ENCODE data around the gene DMAC2L. TPM values are rescaled to one million over a fixed set of nuclear protein-coding genes. Genes with fewer than 3 reads are reported as not detected.

Gene DMAC2L
- total and polyA plus RNA-seq, 10 of the 15 experiments (the other 5 are each of a cell fraction or from before 2014, with no cell fraction given) = 9.5 to 76.3 (median 28.2) TPM

DNA sequence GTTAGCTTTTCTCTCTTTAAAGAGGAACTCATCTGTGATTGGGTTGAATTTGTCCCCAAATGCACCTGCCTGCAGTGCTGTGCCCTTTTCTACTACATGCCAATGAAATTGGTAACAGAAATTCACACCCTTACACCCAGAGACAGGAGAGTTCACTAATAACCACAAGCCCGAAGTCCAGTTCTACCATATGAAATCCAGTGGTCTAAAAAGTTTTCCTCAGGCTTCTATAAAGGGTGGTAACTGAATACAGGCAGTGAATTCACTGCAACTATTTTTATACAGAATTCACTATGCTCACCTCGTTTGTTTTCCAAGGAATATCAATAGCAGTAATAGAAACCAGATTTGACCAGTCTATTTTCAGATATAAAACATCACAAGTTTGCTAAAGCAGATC lies 49.3 kb upstream of the DMAC2L start (continued):
- TF ChIP-seq, protein P1, sequence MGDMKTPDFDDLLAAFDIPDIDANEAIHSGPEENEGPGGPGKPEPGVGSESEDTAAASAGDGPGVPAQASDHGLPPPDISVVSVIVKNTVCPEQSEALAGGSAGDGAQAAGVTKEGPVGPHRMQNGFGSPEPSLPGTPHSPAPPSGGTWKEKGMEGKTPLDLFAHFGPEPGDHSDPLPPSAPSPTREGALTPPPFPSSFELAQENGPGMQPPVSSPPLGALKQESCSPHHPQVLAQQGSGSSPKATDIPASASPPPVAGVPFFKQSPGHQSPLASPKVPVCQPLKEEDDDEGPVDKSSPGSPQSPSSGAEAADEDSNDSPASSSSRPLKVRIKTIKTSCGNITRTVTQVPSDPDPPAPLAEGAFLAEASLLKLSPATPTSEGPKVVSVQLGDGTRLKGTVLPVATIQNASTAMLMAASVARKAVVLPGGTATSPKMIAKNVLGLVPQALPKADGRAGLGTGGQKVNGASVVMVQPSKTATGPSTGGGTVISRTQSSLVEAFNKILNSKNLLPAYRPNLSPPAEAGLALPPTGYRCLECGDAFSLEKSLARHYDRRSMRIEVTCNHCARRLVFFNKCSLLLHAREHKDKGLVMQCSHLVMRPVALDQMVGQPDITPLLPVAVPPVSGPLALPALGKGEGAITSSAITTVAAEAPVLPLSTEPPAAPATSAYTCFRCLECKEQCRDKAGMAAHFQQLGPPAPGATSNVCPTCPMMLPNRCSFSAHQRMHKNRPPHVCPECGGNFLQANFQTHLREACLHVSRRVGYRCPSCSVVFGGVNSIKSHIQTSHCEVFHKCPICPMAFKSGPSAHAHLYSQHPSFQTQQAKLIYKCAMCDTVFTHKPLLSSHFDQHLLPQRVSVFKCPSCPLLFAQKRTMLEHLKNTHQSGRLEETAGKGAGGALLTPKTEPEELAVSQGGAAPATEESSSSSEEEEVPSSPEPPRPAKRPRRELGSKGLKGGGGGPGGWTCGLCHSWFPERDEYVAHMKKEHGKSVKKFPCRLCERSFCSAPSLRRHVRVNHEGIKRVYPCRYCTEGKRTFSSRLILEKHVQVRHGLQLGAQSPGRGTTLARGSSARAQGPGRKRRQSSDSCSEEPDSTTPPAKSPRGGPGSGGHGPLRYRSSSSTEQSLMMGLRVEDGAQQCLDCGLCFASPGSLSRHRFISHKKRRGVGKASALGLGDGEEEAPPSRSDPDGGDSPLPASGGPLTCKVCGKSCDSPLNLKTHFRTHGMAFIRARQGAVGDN (IDR thresholded peaks at IDR 0.05) = no peak
- TF ChIP-seq HDAC6 (IDR thresholded peaks at IDR 0.05; ENCODE audit: unreplicated experiment) = no peak
- TF ChIP-seq PAX5 (IDR thresholded peaks at IDR 0.05; ENCODE audit: borderline replicate concordance, low read depth, low read length) = no peak
- TF ChIP-seq POLR2AphosphoS2 (IDR thresholded peaks at IDR 0.05; ENCODE audit: low read depth, low read length) = no peak
- no peak for TF ChIP-seq NR2C1 (IDR thresholded peaks at IDR 0.05)
- no peak for TF ChIP-seq CBX3 (IDR thresholded peaks at IDR 0.05; ENCODE audit: borderline replicate concordance, low read depth)
- TF ChIP-seq HDAC2 (IDR thresholded peaks at IDR 0.05) = no peak
- no peak for TF ChIP-seq MTA2 (IDR thresholded peaks at IDR 0.05; ENCODE audit: low read depth)

DNA sequence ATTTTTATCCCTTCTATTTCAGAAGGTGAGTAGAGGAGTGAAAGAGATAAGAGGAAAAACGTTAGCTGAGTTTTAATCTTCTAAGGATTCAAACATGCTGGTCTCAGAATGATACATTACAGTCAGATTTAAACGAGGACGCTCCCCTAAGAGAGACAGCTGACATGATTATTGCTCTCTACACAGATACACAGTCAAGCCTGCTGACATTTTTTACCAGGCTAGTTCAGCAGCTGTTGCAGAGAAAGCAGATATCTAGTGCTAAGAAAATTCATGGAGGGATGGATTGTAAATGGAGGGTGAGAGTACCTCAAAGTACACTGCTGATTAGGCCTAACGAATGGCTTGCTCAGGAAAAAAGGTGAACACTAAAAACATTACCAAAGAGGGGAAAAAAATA lies 48.8 kb upstream of the DMAC2L start:
- H3K36me3 ChIP-seq (ENCODE audit: control insufficient read depth in 2 of 2, insufficient read depth in 2 of 2, low read length in 1 of 2) = no peaks in the 10 kb centered on the region
- TF ChIP-seq SMAD1 (IDR thresholded peaks at IDR 0.05; ENCODE audit: low read depth, partially characterized antibody) (no peak), YBX1 (IDR thresholded peaks at IDR 0.05) (no peak), NR2C1 (IDR thresholded peaks at IDR 0.05) (no peak), NFYA (IDR thresholded peaks at IDR 0.05; ENCODE audit: borderline replicate concordance, low read depth, low read length) (no peak), CHD1 (IDR thresholded peaks at IDR 0.05; ENCODE audit: low read depth, low read length) (no peak), POLR2A (IDR thresholded peaks at IDR 0.05; ENCODE audit: low read depth, low read length) (no peak), MEF2B (IDR thresholded peaks at IDR 0.05; ENCODE audit: partially characterized antibody, poor library complexity, severe bottlenecking) (no peak), SP1 (IDR thresholded peaks at IDR 0.05; ENCODE audit: low read depth, low read length) (no peak)
- TF ChIP-seq, protein P2, sequence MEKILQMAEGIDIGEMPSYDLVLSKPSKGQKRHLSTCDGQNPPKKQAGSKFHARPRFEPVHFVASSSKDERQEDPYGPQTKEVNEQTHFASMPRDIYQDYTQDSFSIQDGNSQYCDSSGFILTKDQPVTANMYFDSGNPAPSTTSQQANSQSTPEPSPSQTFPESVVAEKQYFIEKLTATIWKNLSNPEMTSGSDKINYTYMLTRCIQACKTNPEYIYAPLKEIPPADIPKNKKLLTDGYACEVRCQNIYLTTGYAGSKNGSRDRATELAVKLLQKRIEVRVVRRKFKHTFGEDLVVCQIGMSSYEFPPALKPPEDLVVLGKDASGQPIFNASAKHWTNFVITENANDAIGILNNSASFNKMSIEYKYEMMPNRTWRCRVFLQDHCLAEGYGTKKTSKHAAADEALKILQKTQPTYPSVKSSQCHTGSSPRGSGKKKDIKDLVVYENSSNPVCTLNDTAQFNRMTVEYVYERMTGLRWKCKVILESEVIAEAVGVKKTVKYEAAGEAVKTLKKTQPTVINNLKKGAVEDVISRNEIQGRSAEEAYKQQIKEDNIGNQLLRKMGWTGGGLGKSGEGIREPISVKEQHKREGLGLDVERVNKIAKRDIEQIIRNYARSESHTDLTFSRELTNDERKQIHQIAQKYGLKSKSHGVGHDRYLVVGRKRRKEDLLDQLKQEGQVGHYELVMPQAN (conservative IDR thresholded peaks at IDR 0.05) = no peak
- TF ChIP-seq, protein P3, sequence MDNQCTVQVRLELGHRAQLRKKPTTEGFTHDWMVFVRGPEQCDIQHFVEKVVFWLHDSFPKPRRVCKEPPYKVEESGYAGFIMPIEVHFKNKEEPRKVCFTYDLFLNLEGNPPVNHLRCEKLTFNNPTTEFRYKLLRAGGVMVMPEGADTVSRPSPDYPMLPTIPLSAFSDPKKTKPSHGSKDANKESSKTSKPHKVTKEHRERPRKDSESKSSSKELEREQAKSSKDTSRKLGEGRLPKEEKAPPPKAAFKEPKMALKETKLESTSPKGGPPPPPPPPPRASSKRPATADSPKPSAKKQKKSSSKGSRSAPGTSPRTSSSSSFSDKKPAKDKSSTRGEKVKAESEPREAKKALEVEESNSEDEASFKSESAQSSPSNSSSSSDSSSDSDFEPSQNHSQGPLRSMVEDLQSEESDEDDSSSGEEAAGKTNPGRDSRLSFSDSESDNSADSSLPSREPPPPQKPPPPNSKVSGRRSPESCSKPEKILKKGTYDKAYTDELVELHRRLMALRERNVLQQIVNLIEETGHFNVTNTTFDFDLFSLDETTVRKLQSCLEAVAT (IDR thresholded peaks at IDR 0.05) = no peak
- H3K27ac ChIP-seq (ENCODE audit: control insufficient read depth, insufficient read depth) = no peak overlapping the region
- 52% methylated on average over 4 of the region's 4 CpGs for WGBS (ENCODE audit: insufficient coverage, insufficient replicate concordance, low lambda C conversion rate, missing lambda C conversion rate)
- no peak for FAIRE-seq
- H3K79me2 ChIP-seq (ENCODE audit: control insufficient read depth, insufficient read depth, low read length) = no peaks in the 10 kb centered on the region
- intact Hi-C loops (cut with micrococcal nuclease; ENCODE audit: unreplicated experiment) (no loop called here), in situ Hi-C loops (cut with MboI) (no loop called here)
- SMC1A ChIA-PET (ENCODE audit: uncharacterized antibody, unreplicated experiment) = interaction anchor here (0.9 kb wide), 1 partner anchor 256 kb away, joined by 4 read pairs; no protein-coding TSS in a partner anchor
- no peak overlapping the region for H3K9ac ChIP-seq (ENCODE audit: control insufficient read depth, insufficient read depth, low read length)
- no peak for DNase-seq (ENCODE audit: low read depth, low spot score)
- CTCF ChIA-PET = no interaction called here
- ATAC-seq = no peak
- H3K4me1 ChIP-seq (ENCODE audit: control insufficient read depth, insufficient read depth, low read length) = no peaks in the 10 kb centered on the region
- no peak overlapping the region for H3K4me3 ChIP-seq
- H2AFZ ChIP-seq (ENCODE audit: control insufficient read depth, low read depth, low read length) = no peak overlapping the region
- RAD21 ChIA-PET (ENCODE audit: unreplicated experiment) = no interaction called here
- H3K9me3 ChIP-seq (replicated peaks; ENCODE audit: control insufficient read depth, insufficient read depth, low read length) = no peaks in the 10 kb centered on the region
- no peaks in the 10 kb centered on the region for H4K20me1 ChIP-seq (ENCODE audit: control insufficient read depth, insufficient read depth)
- POLR2A ChIA-PET = no interaction called here
- BruUV-seq (replicated peaks) = TSS peak; percentile 61
- no peak overlapping the region for H3K4me2 ChIP-seq (ENCODE audit: control insufficient read depth, insufficient read depth)
- H3K27me3 ChIP-seq (replicated peaks in 1 of 2; ENCODE audit: control insufficient read depth in 2 of 2, insufficient read depth in 2 of 2, low read length in 1 of 2) = no peaks in the 10 kb centered on the region
